B cell (primary cell): Measurements from ENCODE around the gene CFAP97D2. TPM values are rescaled to one million over a fixed set of nuclear protein-coding genes. Genes with fewer than 3 reads are reported as not detected.

ENCODE experiments used
- ATAC-seq: fragments of 200-7000 bp; cut with Tn5 transposase; one replicate; pipeline ENCODE4 v1.10.0; 2021; ENCODE audit warnings: low read depth, mild to moderate bottlenecking, moderate number of reproducible peaks, moderate library complexity
- CTCF ChIA-PET: fragments of 350-600 bp; sonication (Branson Sonifier 250); formaldehyde crosslinking; loops from one replicate; lab custom pipeline; 2021; ENCODE audit warnings: antibody characterized with exemption, inconsistent platforms; lab: Charles Lee
- POLR2A ChIA-PET: fragments of 350-600 bp; sonication (Branson Sonifier 250); formaldehyde crosslinking; loops from one replicate; lab custom pipeline; 2021; ENCODE audit warnings: antibody characterized with exemption; lab: Charles Lee
- DNase-seq: peaks from one replicate; pipeline ENCODE4 v3.0.0; 2013
- H2AFZ ChIP-seq: 2 replicates; pipeline ENCODE4 v1.6.1; 2012; ENCODE audit warnings: mild to moderate bottlenecking, low read depth, low read length; ENCODE audit not compliant: insufficient read depth, poor library complexity, severe bottlenecking
- H3K27ac ChIP-seq, 2 donors: 1 replicate in 1 of 2; 2 replicates in 1 of 2; pipeline ENCODE4 v1.5.1; 2012 to 2013; ENCODE audit warnings: low read length in 2 of 2, mild to moderate bottlenecking in 2 of 2, moderate library complexity in 1 of 2
- H3K27me3 ChIP-seq, 4 experiments: fragments of 200-600 bp in 1 of 4; sonication (generic) in 1 of 4; replicated peaks in 1 of 4; 1 replicate in 2 of 4; 2 replicates in 2 of 4; pipeline versions ENCODE4 v1.6.1 to v1.7.0; 2013 to 2016; ENCODE audit warnings: low read length in 3 of 4, mild to moderate bottlenecking in 2 of 4, mixed read lengths in 1 of 4, moderate library complexity in 1 of 4; ENCODE audit not compliant: insufficient read depth in 4 of 4, control insufficient read depth in 3 of 4; ENCODE audit errors: control extremely low read depth in 1 of 4
- H3K36me3 ChIP-seq, 2 experiments: replicated peaks in 1 of 2; 1 replicate in 1 of 2; 2 replicates in 1 of 2; pipeline versions ENCODE4 v1.6.1 to v1.7.1; 2013; ENCODE audit warnings: low read length in 1 of 2; ENCODE audit not compliant: insufficient read depth in 2 of 2, control insufficient read depth in 1 of 2; ENCODE audit errors: control extremely low read depth in 1 of 2, extremely low read depth in 1 of 2
- H3K4me1 ChIP-seq, 2 donors: fragments of 200-600 bp in 1 of 2; sonication (generic) in 1 of 2; 1 replicate in 1 of 2; 2 replicates in 1 of 2; pipeline versions ENCODE4 v1.5.1 to v1.6.1; 2013 to 2017; ENCODE audit warnings: low read length in 2 of 2; ENCODE audit not compliant: control insufficient read depth in 2 of 2, insufficient read depth in 2 of 2
- H3K4me2 ChIP-seq: replicated peaks from 2 replicates; pipeline ENCODE3; 2012; ENCODE audit warnings: mild to moderate bottlenecking, low read depth, low read length; ENCODE audit not compliant: poor library complexity, severe bottlenecking
- H3K4me3 ChIP-seq, 5 experiments: fragments of 200-600 bp in 1 of 5; sonication (generic) in 1 of 5; 1 replicate in 3 of 5; 2 replicates in 2 of 5; pipeline versions ENCODE4 v1.5.1 to v1.7.0; 2011 to 2016; ENCODE audit warnings: low read length in 4 of 5, mild to moderate bottlenecking in 4 of 5, low read depth in 2 of 5, control low read depth in 1 of 5, moderate library complexity in 1 of 5; ENCODE audit not compliant: insufficient read depth in 1 of 5; ENCODE audit errors: control extremely low read depth in 1 of 5, extremely low read depth in 1 of 5
- H3K79me2 ChIP-seq: fragments of 200-600 bp; sonication (generic); one replicate; pipeline ENCODE4 v1.6.0; 2016; ENCODE audit warnings: low read length; ENCODE audit not compliant: control insufficient read depth, insufficient read depth
- H3K9ac ChIP-seq: fragments of 200-600 bp; sonication (generic); 2 replicates; pipeline ENCODE4 v1.6.1; 2017; ENCODE audit warnings: mild to moderate bottlenecking, low read length, moderate library complexity
- H3K9me3 ChIP-seq, 3 donors: one replicate each; pipeline versions ENCODE4 v1.6.1 to v1.7.1; 2013; ENCODE audit warnings: low read length in 2 of 3; ENCODE audit not compliant: control insufficient read depth in 2 of 3, insufficient read depth in 1 of 3; ENCODE audit errors: control extremely low read depth in 1 of 3
- H4K20me1 ChIP-seq: 2 replicates; pipeline ENCODE4 v1.6.0; 2012; ENCODE audit warnings: mild to moderate bottlenecking, low read length; ENCODE audit not compliant: insufficient read depth, control insufficient read depth, poor library complexity, severe bottlenecking
- H3K27ac Mint-ChIP-seq: one replicate; pipeline ENCODE4 v1.8.0; 2021; ENCODE audit warnings: mixed read lengths
- H3K27me3 Mint-ChIP-seq: one replicate; pipeline ENCODE4 v1.8.0; 2021; ENCODE audit warnings: mixed read lengths
- H3K4me1 Mint-ChIP-seq: one replicate; pipeline ENCODE4 v1.8.0; 2021; ENCODE audit warnings: mixed read lengths
- H3K4me3 Mint-ChIP-seq: one replicate; pipeline ENCODE4 v1.8.0; 2021; ENCODE audit warnings: mixed read lengths
- H3K9me3 Mint-ChIP-seq: one replicate; pipeline ENCODE4 v1.8.0; 2022; ENCODE audit warnings: mixed read lengths; ENCODE audit not compliant: insufficient read depth
- CTCF ChIP-seq: fragments of 200-600 bp; IDR thresholded peaks from one replicate; pipeline ENCODE4 v1.8.0; 2022; ENCODE audit warnings: antibody characterized with exemption, mild to moderate bottlenecking
- EZH2 ChIP-seq: IDR thresholded peaks from 2 replicates; pipeline ENCODE4 v1.6.1; 2012; ENCODE audit warnings: borderline replicate concordance, low read depth, mild to moderate bottlenecking, moderate library complexity, low read length; ENCODE audit not compliant: insufficient read depth, poor library complexity, severe bottlenecking
- WGBS: methylation state at CpG from one replicate; pipeline ENCODE4 v1.1.5; 2013; ENCODE audit warnings: missing lambda C conversion rate; ENCODE audit not compliant: insufficient coverage; 5-methylcytosine and 5-hydroxymethylcytosine counted together
- intact Hi-C: fragments of 100-400 bp; cut with micrococcal nuclease; formaldehyde crosslinking; loops from one replicate; pipeline ENCODE4 v1.10.0; 2022
- polyA plus RNA-seq: library from polyadenylated mRNA; depleted of rRNA; stranded (reverse); fragments of >200 nt; gene quantifications from 2 replicates; pipeline ENCODE4 v1.2.3, GENCODE V29; 2012
- total RNA-seq, 2 donors: library from RNA; stranded (reverse); fragments of 120-200 nt in 1 of 2; gene quantifications; 1 replicate in 1 of 2; 2 replicates in 1 of 2; pipeline versions ENCODE4 v1.2.3 to v1.2.4, GENCODE V29; 2013 to 2022

The CFAP97D2 gene
- total and polyA plus RNA-seq, 2 donors (not counting 1 experiment from before 2014, with no cell fraction given): 0.09 to 0.22 TPM

- H3K79me2 ChIP-seq: peaks cover 47% of the 10 kb centered on the region
- CTCF ChIA-PET: interaction anchor here (1.5 to 1.6 kb wide), 3 partner anchors 12 to 21 kb away, joined by 3 to 5 read pairs (median 3); no protein-coding TSS in a partner anchor
- no peaks in the 10 kb centered on the region for H3K9me3 ChIP-seq
Observed at GRCh38 chr13:114130837-114131582, 48.0 kb upstream of the CFAP97D2 start.

More at GRCh38 chr13:114130837-114131582, 48.0 kb upstream of the CFAP97D2 start:
- intact Hi-C loops: loop anchor here (5.0 kb wide), 1 partner anchor 314 kb away; no protein-coding TSS in a partner anchor
- DNase-seq: peak; percentile 72
- TF ChIP-seq EZH2 (no peak), CTCF (no peak)
- Histone ChIP-seq H3K4me3 (peak overlapping the region; percentile 82 to 95 (median 86)), H3K4me1 (peaks cover 59 to 65% of the 10 kb centered on the region in 2 donors), H3K9ac (peak overlapping the region; percentile 88), H3K36me3 (peaks cover 0 to 5% of the 10 kb centered on the region in 2 experiments), H3K4me2 (peak overlapping the region; percentile 95), H4K20me1 (peaks cover 48% of the 10 kb centered on the region), H3K27me3 (no peaks in the 10 kb centered on the region), H3K27ac (peak overlapping the region; percentile 81 to 90), H2AFZ (peak overlapping the region; percentile 66)
- POLR2A ChIA-PET: interaction anchor here (1.0 to 2.3 kb wide), 5 partner anchors 9 to 20 kb away, joined by 4 to 7 read pairs (median 6); no protein-coding TSS in a partner anchor
- Mint-ChIP-seq H3K27ac (peak overlapping the region; percentile 87), H3K27me3 (no peaks in the 10 kb centered on the region), H3K4me3 (peak overlapping the region; percentile 100), H3K4me1 (peaks cover 74% of the 10 kb centered on the region), H3K9me3 (no peaks in the 10 kb centered on the region)
- ATAC-seq: no peak
- 1% methylated on average over 27 of the region's 30 CpGs for WGBS
